ENCODE data around the gene PSMA5.

The PSMA5 gene

GRCh38 chr1:109392037-109392787 is 34.0 kb downstream of the PSMA5 start:
- H3K4me3 ChIP-seq (ENCODE audit: low read depth, low read length): 0 out of 2 replicates have a peak overlapping the region, but pooled peaks have one; percentile 16
- DNase-seq (ENCODE audit: low read depth): no peak
- no peak for TF ChIP-seq CTCF (IDR thresholded peaks at IDR 0.05; ENCODE audit: control insufficient read depth, extremely low read depth, insufficient read depth)

- DNase-seq (ENCODE audit: low read depth): no peak
- no peak for TF ChIP-seq CTCF (IDR thresholded peaks at IDR 0.05; ENCODE audit: control insufficient read depth, extremely low read depth, insufficient read depth)
- H3K4me3 ChIP-seq (ENCODE audit: low read depth, low read length): no peak overlapping the region
Observed at GRCh38 chr1:109391626-109392025, 34.6 kb downstream of the PSMA5 start.

- no peak for DNase-seq (ENCODE audit: low read depth)
- TF ChIP-seq CTCF (IDR thresholded peaks at IDR 0.05; ENCODE audit: control insufficient read depth, extremely low read depth, insufficient read depth): no peak
- H3K4me3 ChIP-seq (ENCODE audit: low read depth, low read length): no peak overlapping the region
Observed at GRCh38 chr1:109391157-109391556, 35.1 kb downstream of the PSMA5 start.

- no peak for TF ChIP-seq CTCF (IDR thresholded peaks at IDR 0.05; ENCODE audit: control insufficient read depth, extremely low read depth, insufficient read depth)
- H3K4me3 ChIP-seq (ENCODE audit: low read depth, low read length): no peak overlapping the region
- no peak for DNase-seq (ENCODE audit: low read depth)
Observed at GRCh38 chr1:109389638-109390341, 36.5 kb downstream of the PSMA5 start.

- no peak overlapping the region for H3K4me3 ChIP-seq (ENCODE audit: low read depth, low read length)
- TF ChIP-seq CTCF (IDR thresholded peaks at IDR 0.05; ENCODE audit: control insufficient read depth, extremely low read depth, insufficient read depth): no peak
- no peak for DNase-seq (ENCODE audit: low read depth)
Observed at GRCh38 chr1:109388884-109389637, 37.2 kb downstream of the PSMA5 start.

GRCh38 chr1:109388208-109388711 is 38.0 kb downstream of the PSMA5 start:
- TF ChIP-seq CTCF (IDR thresholded peaks at IDR 0.05; ENCODE audit: control insufficient read depth, extremely low read depth, insufficient read depth): no peak
- H3K4me3 ChIP-seq (ENCODE audit: low read depth, low read length): no peak overlapping the region
- DNase-seq (ENCODE audit: low read depth): no peak
